ENCODE measurements around the gene PTPRO. TPM values are rescaled to one million over a fixed set of nuclear protein-coding genes. Genes with fewer than 3 reads are reported as not detected.

PTPRO gene
- polyA plus RNA-seq, 1 donor (not counting 4 experiments of a cell fraction or from before 2014, with no cell fraction given): 0.17 TPM

GRCh38 chr12:15393037-15393436, 70.7 kb downstream of the PTPRO start:
- dilution Hi-C loops (cut with MboI; ENCODE audit: extremely low pct_ligation_motif_present, low sequenced_read_pairs): no loop called here
- no peak overlapping the region for H3K4me3 ChIP-seq (ENCODE audit: control insufficient read depth in 2 of 3, extremely low read depth in 1 of 3, insufficient read depth in 2 of 3, low read depth in 1 of 3, low read length in 3 of 3)
- no peaks in the 10 kb centered on the region for H3K9me3 ChIP-seq (ENCODE audit: control insufficient read depth, low read depth, low read length)
- no peak overlapping the region for H3K27ac ChIP-seq (ENCODE audit: control insufficient read depth, insufficient read depth, low read length)
- H3K4me2 ChIP-seq (ENCODE audit: control insufficient read depth, extremely low read depth, insufficient read depth, low read depth, low read length): no peak overlapping the region
- DNase-seq (ENCODE audit: low read depth, low spot score) (no peak), FAIRE-seq (no peak)
- no peaks in the 10 kb centered on the region for H3K27me3 ChIP-seq (ENCODE audit: control insufficient read depth, extremely low read depth, insufficient read depth, low read length)
- TF ChIP-seq EZH2 (IDR thresholded peaks at IDR 0.05; ENCODE audit: low read length) (no peak), CTCF (optimal IDR thresholded peaks at IDR 0.05 in 1 of 3, IDR thresholded peaks at IDR 0.05 in 1 of 3, conservative IDR thresholded peaks at IDR 0.05 in 1 of 3; ENCODE audit: extremely low read depth in 1 of 3, insufficient read depth in 2 of 3, low read length in 3 of 3) (no peak)
- H4K20me1 ChIP-seq (ENCODE audit: control insufficient read depth, extremely low read depth, insufficient read depth, low read length): no peaks in the 10 kb centered on the region
- no peaks in the 10 kb centered on the region for H3K36me3 ChIP-seq (ENCODE audit: control insufficient read depth in 2 of 2, extremely low read depth in 1 of 2, insufficient read depth in 2 of 2, low read length in 2 of 2)
- H2AFZ ChIP-seq (ENCODE audit: control insufficient read depth, low read length): no peak overlapping the region
- no peaks in the 10 kb centered on the region for H3K4me1 ChIP-seq (ENCODE audit: control insufficient read depth, extremely low read depth, insufficient read depth, low read length)
- H3K9me1 ChIP-seq (ENCODE audit: control insufficient read depth, extremely low read depth, insufficient read depth, low read length): no peaks in the 10 kb centered on the region
- H3K79me2 ChIP-seq (ENCODE audit: control insufficient read depth, insufficient read depth, low read length): no peaks in the 10 kb centered on the region
- no peak overlapping the region for H3K9ac ChIP-seq (ENCODE audit: control insufficient read depth, extremely low read depth, insufficient read depth, low read length)

- no peak for TF ChIP-seq CTCF (optimal IDR thresholded peaks at IDR 0.05 in 1 of 3, IDR thresholded peaks at IDR 0.05 in 1 of 3, conservative IDR thresholded peaks at IDR 0.05 in 1 of 3; ENCODE audit: extremely low read depth in 1 of 3, insufficient read depth in 2 of 3, low read length in 3 of 3)
- no peak for TF ChIP-seq EZH2 (IDR thresholded peaks at IDR 0.05; ENCODE audit: low read length)
- Histone ChIP-seq H3K9ac (ENCODE audit: control insufficient read depth, extremely low read depth, insufficient read depth, low read length) (no peak overlapping the region), H3K4me2 (ENCODE audit: control insufficient read depth, extremely low read depth, insufficient read depth, low read depth, low read length) (no peak overlapping the region), H2AFZ (ENCODE audit: control insufficient read depth, low read length) (no peak overlapping the region), H3K36me3 (ENCODE audit: control insufficient read depth in 2 of 2, extremely low read depth in 1 of 2, insufficient read depth in 2 of 2, low read length in 2 of 2) (no peaks in the 10 kb centered on the region), H3K9me3 (ENCODE audit: control insufficient read depth, low read depth, low read length) (no peaks in the 10 kb centered on the region), H3K9me1 (ENCODE audit: control insufficient read depth, extremely low read depth, insufficient read depth, low read length) (no peaks in the 10 kb centered on the region), H3K79me2 (ENCODE audit: control insufficient read depth, insufficient read depth, low read length) (no peaks in the 10 kb centered on the region), H3K27me3 (ENCODE audit: control insufficient read depth, extremely low read depth, insufficient read depth, low read length) (no peaks in the 10 kb centered on the region), H4K20me1 (ENCODE audit: control insufficient read depth, extremely low read depth, insufficient read depth, low read length) (no peaks in the 10 kb centered on the region), H3K27ac (ENCODE audit: control insufficient read depth, insufficient read depth, low read length) (no peak overlapping the region), H3K4me3 (ENCODE audit: control insufficient read depth in 2 of 3, extremely low read depth in 1 of 3, insufficient read depth in 2 of 3, low read depth in 1 of 3, low read length in 3 of 3) (no peak overlapping the region), H3K4me1 (ENCODE audit: control insufficient read depth, extremely low read depth, insufficient read depth, low read length) (no peaks in the 10 kb centered on the region)
- DNase-seq (ENCODE audit: low read depth, low spot score) (no peak), FAIRE-seq (no peak)
- dilution Hi-C loops (cut with MboI; ENCODE audit: extremely low pct_ligation_motif_present, low sequenced_read_pairs): no loop called here
Measured at GRCh38 chr12:15393995-15394394, 71.7 kb downstream of the PTPRO start.

Measured in keratinocyte (primary cell).